B cell (primary cell): Measurements from ENCODE around the gene LDB1. TPM values are rescaled to one million over a fixed set of nuclear protein-coding genes. Genes with fewer than 3 reads are reported as not detected.

Experiments used
- ATAC-seq: fragments of 200-7000 bp; cut with Tn5 transposase; one replicate; pipeline ENCODE4 v1.10.0; 2021; ENCODE audit warnings: low read depth, mild to moderate bottlenecking, moderate number of reproducible peaks, moderate library complexity
- CTCF ChIA-PET: fragments of 350-600 bp; sonication (Branson Sonifier 250); formaldehyde crosslinking; loops from one replicate; lab custom pipeline; 2021; ENCODE audit warnings: antibody characterized with exemption, inconsistent platforms; lab: Charles Lee
- POLR2A ChIA-PET: fragments of 350-600 bp; sonication (Branson Sonifier 250); formaldehyde crosslinking; loops from one replicate; lab custom pipeline; 2021; ENCODE audit warnings: antibody characterized with exemption; lab: Charles Lee
- DNase-seq: peaks from one replicate; pipeline ENCODE4 v3.0.0; 2013
- H2AFZ ChIP-seq: 2 replicates; pipeline ENCODE4 v1.6.1; 2012; ENCODE audit warnings: mild to moderate bottlenecking, low read depth, low read length; ENCODE audit not compliant: insufficient read depth, poor library complexity, severe bottlenecking
- H3K27ac ChIP-seq, 2 donors: 1 replicate in 1 of 2; 2 replicates in 1 of 2; pipeline ENCODE4 v1.5.1; 2012 to 2013; ENCODE audit warnings: low read length in 2 of 2, mild to moderate bottlenecking in 2 of 2, moderate library complexity in 1 of 2
- H3K27me3 ChIP-seq, 4 experiments: fragments of 200-600 bp in 1 of 4; sonication (generic) in 1 of 4; replicated peaks in 1 of 4; 1 replicate in 2 of 4; 2 replicates in 2 of 4; pipeline versions ENCODE4 v1.6.1 to v1.7.0; 2013 to 2016; ENCODE audit warnings: low read length in 3 of 4, mild to moderate bottlenecking in 2 of 4, mixed read lengths in 1 of 4, moderate library complexity in 1 of 4; ENCODE audit not compliant: insufficient read depth in 4 of 4, control insufficient read depth in 3 of 4; ENCODE audit errors: control extremely low read depth in 1 of 4
- H3K36me3 ChIP-seq, 2 experiments: replicated peaks in 1 of 2; 1 replicate in 1 of 2; 2 replicates in 1 of 2; pipeline versions ENCODE4 v1.6.1 to v1.7.1; 2013; ENCODE audit warnings: low read length in 1 of 2; ENCODE audit not compliant: insufficient read depth in 2 of 2, control insufficient read depth in 1 of 2; ENCODE audit errors: control extremely low read depth in 1 of 2, extremely low read depth in 1 of 2
- H3K4me1 ChIP-seq, 2 donors: fragments of 200-600 bp in 1 of 2; sonication (generic) in 1 of 2; 1 replicate in 1 of 2; 2 replicates in 1 of 2; pipeline versions ENCODE4 v1.5.1 to v1.6.1; 2013 to 2017; ENCODE audit warnings: low read length in 2 of 2; ENCODE audit not compliant: control insufficient read depth in 2 of 2, insufficient read depth in 2 of 2
- H3K4me2 ChIP-seq: replicated peaks from 2 replicates; pipeline ENCODE3; 2012; ENCODE audit warnings: mild to moderate bottlenecking, low read depth, low read length; ENCODE audit not compliant: poor library complexity, severe bottlenecking
- H3K4me3 ChIP-seq, 5 experiments: fragments of 200-600 bp in 1 of 5; sonication (generic) in 1 of 5; 1 replicate in 3 of 5; 2 replicates in 2 of 5; pipeline versions ENCODE4 v1.5.1 to v1.7.0; 2011 to 2016; ENCODE audit warnings: low read length in 4 of 5, mild to moderate bottlenecking in 4 of 5, low read depth in 2 of 5, control low read depth in 1 of 5, moderate library complexity in 1 of 5; ENCODE audit not compliant: insufficient read depth in 1 of 5; ENCODE audit errors: control extremely low read depth in 1 of 5, extremely low read depth in 1 of 5
- H3K79me2 ChIP-seq: fragments of 200-600 bp; sonication (generic); one replicate; pipeline ENCODE4 v1.6.0; 2016; ENCODE audit warnings: low read length; ENCODE audit not compliant: control insufficient read depth, insufficient read depth
- H3K9ac ChIP-seq: fragments of 200-600 bp; sonication (generic); 2 replicates; pipeline ENCODE4 v1.6.1; 2017; ENCODE audit warnings: mild to moderate bottlenecking, low read length, moderate library complexity
- H3K9me3 ChIP-seq, 3 donors: one replicate each; pipeline versions ENCODE4 v1.6.1 to v1.7.1; 2013; ENCODE audit warnings: low read length in 2 of 3; ENCODE audit not compliant: control insufficient read depth in 2 of 3, insufficient read depth in 1 of 3; ENCODE audit errors: control extremely low read depth in 1 of 3
- H4K20me1 ChIP-seq: 2 replicates; pipeline ENCODE4 v1.6.0; 2012; ENCODE audit warnings: mild to moderate bottlenecking, low read length; ENCODE audit not compliant: insufficient read depth, control insufficient read depth, poor library complexity, severe bottlenecking
- H3K27ac Mint-ChIP-seq: one replicate; pipeline ENCODE4 v1.8.0; 2021; ENCODE audit warnings: mixed read lengths
- H3K27me3 Mint-ChIP-seq: one replicate; pipeline ENCODE4 v1.8.0; 2021; ENCODE audit warnings: mixed read lengths
- H3K4me1 Mint-ChIP-seq: one replicate; pipeline ENCODE4 v1.8.0; 2021; ENCODE audit warnings: mixed read lengths
- H3K4me3 Mint-ChIP-seq: one replicate; pipeline ENCODE4 v1.8.0; 2021; ENCODE audit warnings: mixed read lengths
- H3K9me3 Mint-ChIP-seq: one replicate; pipeline ENCODE4 v1.8.0; 2022; ENCODE audit warnings: mixed read lengths; ENCODE audit not compliant: insufficient read depth
- EZH2 ChIP-seq: IDR thresholded peaks from 2 replicates; pipeline ENCODE4 v1.6.1; 2012; ENCODE audit warnings: borderline replicate concordance, low read depth, mild to moderate bottlenecking, moderate library complexity, low read length; ENCODE audit not compliant: insufficient read depth, poor library complexity, severe bottlenecking
- WGBS: methylation state at CpG from one replicate; pipeline ENCODE4 v1.1.5; 2013; ENCODE audit warnings: missing lambda C conversion rate; ENCODE audit not compliant: insufficient coverage; 5-methylcytosine and 5-hydroxymethylcytosine counted together
- intact Hi-C: fragments of 100-400 bp; cut with micrococcal nuclease; formaldehyde crosslinking; loops from one replicate; pipeline ENCODE4 v1.10.0; 2022
- polyA plus RNA-seq: library from polyadenylated mRNA; depleted of rRNA; stranded (reverse); fragments of >200 nt; gene quantifications from 2 replicates; pipeline ENCODE4 v1.2.3, GENCODE V29; 2012
- total RNA-seq, 2 donors: library from RNA; stranded (reverse); fragments of 120-200 nt in 1 of 2; gene quantifications; 1 replicate in 1 of 2; 2 replicates in 1 of 2; pipeline versions ENCODE4 v1.2.3 to v1.2.4, GENCODE V29; 2013 to 2022
- TF ChIP-seq, protein P1 (sequence below): fragments of 200-600 bp; IDR thresholded peaks from one replicate; pipeline ENCODE4 v1.8.0; 2022; ENCODE audit warnings: antibody characterized with exemption, mild to moderate bottlenecking

The LDB1 gene
- total and polyA plus RNA-seq, 2 donors (not counting 1 experiment from before 2014, with no cell fraction given): 114 to 139 TPM

DNA sequence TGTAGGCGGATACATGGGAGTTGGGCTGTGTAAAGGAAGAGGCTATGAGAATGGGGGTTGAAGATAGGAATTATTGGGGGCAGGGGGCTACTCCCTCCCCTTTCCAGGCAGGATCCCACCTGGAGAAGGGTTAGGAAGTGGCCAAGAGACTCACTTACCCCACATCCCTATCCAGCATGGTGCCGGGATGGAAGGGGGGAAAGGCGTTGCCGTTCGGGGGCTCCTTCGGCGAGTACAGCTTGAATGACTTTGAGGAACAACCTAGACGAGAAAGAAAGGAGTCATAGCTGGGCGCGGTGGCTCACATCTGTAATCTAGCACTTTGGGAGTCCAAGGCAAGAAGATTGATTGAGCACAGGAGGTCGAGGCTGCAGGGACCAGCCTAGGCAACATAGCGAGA, 8.9 kb downstream of the LDB1 start:
- no peaks in the 10 kb centered on the region for H3K9me3 ChIP-seq
- WGBS: 91% methylated on average over 10 of the region's 12 CpGs
- peaks cover 58% of the 10 kb centered on the region for H3K79me2 ChIP-seq
- H3K27ac ChIP-seq: no peak overlapping the region
- peaks cover 6 to 44% of the 10 kb centered on the region in 2 experiments for H3K36me3 ChIP-seq
- intact Hi-C loops: no loop called here
- peaks cover 71% of the 10 kb centered on the region for H4K20me1 ChIP-seq
- no peak overlapping the region for H3K4me2 ChIP-seq
- ChIA-PET POLR2A (no interaction called here), CTCF (interaction anchor here (0.8 to 2.1 kb wide), 3 partner anchors 20 to 39 kb away, joined by 3 to 6 read pairs (median 3); no protein-coding TSS in a partner anchor)
- H2AFZ ChIP-seq: no peak overlapping the region
- H3K4me3 ChIP-seq: no peak overlapping the region
- H3K27ac Mint-ChIP-seq: no peak overlapping the region
- DNase-seq: no peak
- H3K9ac ChIP-seq: no peak overlapping the region
- H3K4me1 ChIP-seq: peaks cover 30 to 38% of the 10 kb centered on the region in 2 donors
- peaks cover 30% of the 10 kb centered on the region for H3K4me1 Mint-ChIP-seq
- no peak overlapping the region for H3K4me3 Mint-ChIP-seq
- H3K9me3 Mint-ChIP-seq: no peaks in the 10 kb centered on the region
- no peaks in the 10 kb centered on the region for H3K27me3 ChIP-seq
- H3K27me3 Mint-ChIP-seq: no peaks in the 10 kb centered on the region
- TF ChIP-seq EZH2: no peak
- TF ChIP-seq, protein P1, sequence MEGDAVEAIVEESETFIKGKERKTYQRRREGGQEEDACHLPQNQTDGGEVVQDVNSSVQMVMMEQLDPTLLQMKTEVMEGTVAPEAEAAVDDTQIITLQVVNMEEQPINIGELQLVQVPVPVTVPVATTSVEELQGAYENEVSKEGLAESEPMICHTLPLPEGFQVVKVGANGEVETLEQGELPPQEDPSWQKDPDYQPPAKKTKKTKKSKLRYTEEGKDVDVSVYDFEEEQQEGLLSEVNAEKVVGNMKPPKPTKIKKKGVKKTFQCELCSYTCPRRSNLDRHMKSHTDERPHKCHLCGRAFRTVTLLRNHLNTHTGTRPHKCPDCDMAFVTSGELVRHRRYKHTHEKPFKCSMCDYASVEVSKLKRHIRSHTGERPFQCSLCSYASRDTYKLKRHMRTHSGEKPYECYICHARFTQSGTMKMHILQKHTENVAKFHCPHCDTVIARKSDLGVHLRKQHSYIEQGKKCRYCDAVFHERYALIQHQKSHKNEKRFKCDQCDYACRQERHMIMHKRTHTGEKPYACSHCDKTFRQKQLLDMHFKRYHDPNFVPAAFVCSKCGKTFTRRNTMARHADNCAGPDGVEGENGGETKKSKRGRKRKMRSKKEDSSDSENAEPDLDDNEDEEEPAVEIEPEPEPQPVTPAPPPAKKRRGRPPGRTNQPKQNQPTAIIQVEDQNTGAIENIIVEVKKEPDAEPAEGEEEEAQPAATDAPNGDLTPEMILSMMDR: no peak
- ATAC-seq: no peak

DNA sequence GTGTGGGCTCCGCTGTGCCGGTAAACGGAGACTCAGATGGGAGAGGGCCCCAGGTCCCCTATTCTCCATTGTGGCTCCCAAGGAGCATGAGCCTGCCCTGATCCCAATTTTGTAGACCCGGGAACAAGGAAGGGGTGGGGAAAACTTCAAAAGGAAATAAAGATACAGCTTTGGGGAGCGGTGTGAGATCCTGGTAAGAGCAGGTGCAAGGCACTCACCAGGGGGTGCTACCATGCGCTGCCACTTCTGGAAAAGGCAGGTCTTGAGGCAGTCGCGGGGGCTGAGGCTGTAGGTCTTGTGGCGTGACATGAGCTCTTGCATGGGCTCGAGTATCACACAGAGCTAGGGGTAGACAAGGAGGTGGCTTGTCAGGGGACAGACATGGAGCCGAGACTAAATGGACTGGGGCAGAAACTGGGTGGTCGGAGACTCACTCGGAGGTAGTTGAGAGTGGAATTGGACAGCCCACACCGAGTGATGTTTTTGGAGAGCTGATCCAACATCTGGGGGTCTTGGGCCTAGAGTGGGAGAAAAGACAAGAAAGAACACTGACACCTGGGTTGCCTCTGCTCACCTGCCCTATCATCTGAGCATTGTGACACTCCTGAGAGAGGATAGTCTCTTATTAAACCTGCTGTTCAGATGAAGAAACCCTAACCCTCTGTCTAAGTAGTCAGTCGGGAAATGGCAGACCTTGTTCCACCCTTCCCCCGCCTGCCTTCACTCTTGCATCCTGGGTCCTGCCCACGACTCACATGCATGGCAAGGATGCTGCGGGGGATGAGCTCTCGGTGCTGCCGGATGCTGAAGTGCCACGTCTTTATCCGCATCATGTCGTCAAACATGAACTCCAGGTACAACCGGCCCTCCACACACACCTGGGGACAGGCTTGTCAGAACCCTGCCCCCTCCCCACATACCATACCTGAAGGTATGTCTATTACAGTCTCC, 10.7 kb downstream of the LDB1 start:
- Histone ChIP-seq H3K4me3 (no peak overlapping the region), H4K20me1 (peaks cover 71% of the 10 kb centered on the region), H3K27me3 (no peaks in the 10 kb centered on the region), H2AFZ (no peak overlapping the region), H3K9me3 (no peaks in the 10 kb centered on the region), H3K27ac (no peak overlapping the region), H3K79me2 (peaks cover 42% of the 10 kb centered on the region), H3K4me1 (peaks cover 17 to 24% of the 10 kb centered on the region in 2 donors), H3K9ac (no peak overlapping the region), H3K36me3 (peaks cover 6 to 44% of the 10 kb centered on the region in 2 experiments), H3K4me2 (no peak overlapping the region)
- POLR2A ChIA-PET: no interaction called here
- no peak overlapping the region for H3K4me3 Mint-ChIP-seq
- H3K9me3 Mint-ChIP-seq: no peaks in the 10 kb centered on the region
- no peaks in the 10 kb centered on the region for H3K27me3 Mint-ChIP-seq
- intact Hi-C loops: no loop called here
- WGBS: 97% methylated on average over 24 of the region's 24 CpGs
- DNase-seq (no peak), ATAC-seq (no peak)
- TF ChIP-seq EZH2: no peak
- TF ChIP-seq, protein P1: no peak
- H3K4me1 Mint-ChIP-seq: peaks cover 21% of the 10 kb centered on the region
- H3K27ac Mint-ChIP-seq: no peak overlapping the region
- CTCF ChIA-PET: interaction anchor here (0.7 kb wide), 1 partner anchor 36 kb away, joined by 3 read pairs; no protein-coding TSS in a partner anchor
